ENCODE results near the gene RBP3.

- TF ChIP-seq CTCF (IDR thresholded peaks at IDR 0.05; ENCODE audit: borderline replicate concordance, extremely low read depth, low read length, poor library complexity, severe bottlenecking) (no peak), EZH2 (IDR thresholded peaks at IDR 0.05; ENCODE audit: borderline replicate concordance, low read depth, low read length, severe bottlenecking) (no peak)
Measured at GRCh38 chr10:47406548-47406869, 58.3 kb downstream of the RBP3 start.

Measured in DND-41 (cell line).